Measurements from ENCODE around the gene DESI2. TPM values are rescaled to one million over a fixed set of nuclear protein-coding genes. Genes with fewer than 3 reads are reported as not detected.
"Not testable (repeated sequence)": the region's sequence is repeated elsewhere in the genome, so short reads cannot be mapped to it uniquely, and the experiment has no call there.

Gene DESI2
- total RNA-seq, 1 donor from 2014 or later: 31.1 TPM

DNA sequence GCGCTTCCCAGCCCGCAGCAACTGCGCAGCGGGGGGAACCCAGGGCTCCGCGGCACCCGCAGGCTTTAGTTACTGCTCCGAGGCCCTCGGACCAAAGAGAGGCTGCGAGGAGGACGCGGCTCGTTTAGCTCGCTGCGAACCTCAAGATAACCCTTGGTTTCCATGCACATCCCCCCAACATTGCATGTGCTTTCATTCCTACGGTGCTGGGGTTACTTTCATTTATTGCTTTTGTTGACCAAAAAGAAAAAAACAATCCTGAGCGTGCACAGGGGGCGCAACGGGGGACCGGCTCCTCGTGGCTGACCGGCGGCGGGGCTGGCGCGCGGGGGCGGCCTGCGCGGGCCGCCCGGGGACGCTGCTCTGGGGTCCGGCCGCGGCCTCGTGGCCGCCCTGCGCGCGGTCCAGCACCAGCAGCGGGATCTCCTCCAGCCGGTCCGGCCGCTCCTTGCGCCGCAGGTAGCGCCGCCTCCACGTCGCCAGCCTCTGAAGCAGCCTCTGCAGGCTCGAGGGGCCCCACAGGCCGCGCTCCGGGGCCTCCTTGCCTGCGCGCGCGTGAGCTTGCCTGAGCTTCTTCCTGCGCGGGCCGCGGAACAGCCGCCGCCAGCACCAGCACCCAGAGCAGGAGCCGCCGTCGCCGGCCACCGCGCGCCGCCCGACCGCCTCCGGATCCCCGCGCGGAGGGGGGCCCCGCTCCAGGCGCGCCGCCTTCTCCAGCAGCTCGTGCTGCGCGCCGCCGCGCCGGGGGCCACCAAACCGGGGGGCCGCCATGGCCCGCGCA is 77.4 kb downstream of the DESI2 start:
- peaks cover 12% of the 10 kb centered on the region for H3K4me1 Mint-ChIP-seq (ENCODE audit: low read depth)
- peak overlapping the region; percentile 48 for H3K27ac Mint-ChIP-seq
- peaks cover 2% of the 10 kb centered on the region for H3K9me3 Mint-ChIP-seq
- H3K27me3 Mint-ChIP-seq (ENCODE audit: insufficient read depth): peaks cover 32% of the 10 kb centered on the region
- peak overlapping the region; percentile 85 for H3K4me3 Mint-ChIP-seq
- DNase-seq (ENCODE audit: low spot score): no peak
- intact Hi-C loops (cut with micrococcal nuclease): loop anchor here (1.0 kb wide), 1 partner anchor 269 kb away; the partner anchor contains the start of gene CATSPERE
- H3K36me3 Mint-ChIP-seq (ENCODE audit: low read depth): no peaks in the 10 kb centered on the region

- Mint-ChIP-seq H3K4me3 (peak overlapping the region; percentile 73), H3K9me3 (peaks cover 8% of the 10 kb centered on the region), H3K27me3 (ENCODE audit: insufficient read depth) (peaks cover 32% of the 10 kb centered on the region), H3K4me1 (ENCODE audit: low read depth) (peaks cover 12% of the 10 kb centered on the region), H3K36me3 (ENCODE audit: low read depth) (no peaks in the 10 kb centered on the region), H3K27ac (no peak overlapping the region)
- DNase-seq (ENCODE audit: low spot score): no peak
- intact Hi-C loops (cut with micrococcal nuclease): loop anchor here (1.0 kb wide), 1 partner anchor 270 kb away; the partner anchor contains the start of gene CATSPERE
Measured at GRCh38 chr1:244730934-244731434, 78.1 kb downstream of the DESI2 start.

GRCh38 chr1:244731651-244732050 is 78.7 kb downstream of the DESI2 start:
- no peak for DNase-seq (ENCODE audit: low spot score)
- Mint-ChIP-seq H3K36me3 (ENCODE audit: low read depth) (no peaks in the 10 kb centered on the region), H3K27ac (no peak overlapping the region), H3K9me3 (peaks cover 8% of the 10 kb centered on the region), H3K27me3 (ENCODE audit: insufficient read depth) (peaks cover 32% of the 10 kb centered on the region), H3K4me1 (ENCODE audit: low read depth) (peaks cover 12% of the 10 kb centered on the region), H3K4me3 (peak overlapping the region; percentile 45)
- intact Hi-C loops (cut with micrococcal nuclease): no loop called here

- DNase-seq (ENCODE audit: low spot score): no peak
- Mint-ChIP-seq H3K36me3 (ENCODE audit: low read depth) (no peaks in the 10 kb centered on the region), H3K9me3 (peaks cover 8% of the 10 kb centered on the region), H3K4me1 (ENCODE audit: low read depth) (peaks cover 12% of the 10 kb centered on the region), H3K27me3 (ENCODE audit: insufficient read depth) (peaks cover 32% of the 10 kb centered on the region), H3K4me3 (peak overlapping the region; percentile 54), H3K27ac (no peak overlapping the region)
- intact Hi-C loops (cut with micrococcal nuclease): no loop called here
Measured at GRCh38 chr1:244732851-244733450, 80.0 kb downstream of the DESI2 start.

- H3K4me3 Mint-ChIP-seq: no peak overlapping the region
- peaks cover 18% of the 10 kb centered on the region for H3K27me3 Mint-ChIP-seq (ENCODE audit: insufficient read depth)
- no peaks in the 10 kb centered on the region for H3K36me3 Mint-ChIP-seq (ENCODE audit: low read depth)
- H3K27ac Mint-ChIP-seq: no peak overlapping the region
- H3K9me3 Mint-ChIP-seq: peaks cover 8% of the 10 kb centered on the region
- intact Hi-C loops (cut with micrococcal nuclease): no loop called here
- no peaks in the 10 kb centered on the region for H3K4me1 Mint-ChIP-seq (ENCODE audit: low read depth)
- DNase-seq (ENCODE audit: low spot score): no peak
Measured at GRCh38 chr1:244735404-244735803, 82.5 kb downstream of the DESI2 start.

DNA sequence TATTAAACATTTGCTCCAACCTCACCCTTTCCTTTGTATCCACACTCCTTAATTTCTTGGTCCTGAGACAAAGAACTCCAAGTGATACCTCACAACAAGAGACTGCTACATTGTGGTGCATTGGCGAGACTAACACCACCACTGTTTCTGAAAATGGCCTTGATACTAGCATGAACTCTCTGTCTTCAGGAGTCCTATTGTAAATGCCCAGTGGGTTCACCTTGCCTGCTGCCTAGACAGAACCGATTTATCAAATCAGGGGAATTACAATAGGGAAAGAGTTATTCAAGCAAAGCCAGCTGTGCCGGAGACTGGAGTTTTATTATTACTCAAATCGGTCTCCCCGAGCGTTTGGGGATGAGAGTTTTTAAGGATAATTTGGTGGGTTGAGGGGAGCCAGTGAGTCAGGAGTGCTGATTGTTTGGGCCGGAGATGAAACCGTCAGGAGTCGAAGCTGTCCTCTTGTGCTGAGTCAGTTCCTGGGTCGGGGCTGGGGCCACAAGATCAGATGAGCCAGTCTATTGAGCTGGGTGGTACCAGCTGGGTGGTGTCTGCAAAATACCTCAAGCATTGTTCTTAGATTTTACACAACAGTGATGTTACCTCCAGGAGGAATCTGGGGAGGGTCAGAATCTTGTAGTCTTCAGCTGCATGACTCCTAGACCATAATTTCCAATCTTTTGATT is 83.1 kb downstream of the DESI2 start:
- Mint-ChIP-seq H3K4me3 (no peak overlapping the region), H3K27ac (no peak overlapping the region), H3K4me1 (ENCODE audit: low read depth) (no peaks in the 10 kb centered on the region), H3K36me3 (ENCODE audit: low read depth) (no peaks in the 10 kb centered on the region), H3K27me3 (ENCODE audit: insufficient read depth) (peaks cover 17% of the 10 kb centered on the region), H3K9me3 (peaks cover 8% of the 10 kb centered on the region)
- intact Hi-C loops (cut with micrococcal nuclease): no loop called here
- DNase-seq (ENCODE audit: low spot score): no peak

DNA sequence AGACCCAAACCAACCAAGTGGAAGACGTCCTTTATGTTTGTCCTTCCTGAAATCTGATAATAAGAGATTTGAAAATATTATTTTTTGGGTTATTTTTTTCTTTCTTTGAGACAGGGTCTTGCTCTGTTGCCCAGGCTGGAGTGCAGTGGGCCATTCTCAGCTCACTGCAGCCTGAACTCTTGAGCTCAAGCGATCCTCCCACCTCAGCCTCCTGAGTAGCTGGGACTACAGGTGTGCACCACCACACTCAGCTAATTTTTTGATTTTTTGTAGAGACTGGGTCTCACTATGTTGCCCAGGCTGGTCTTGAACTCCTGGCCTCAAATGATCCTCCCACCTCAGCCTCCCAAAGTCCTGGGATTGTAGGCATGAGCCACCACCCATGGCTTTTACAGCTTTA is 86.2 kb downstream of the DESI2 start:
- H3K36me3 Mint-ChIP-seq (ENCODE audit: low read depth); H3K27me3 Mint-ChIP-seq (ENCODE audit: insufficient read depth); H3K9me3 Mint-ChIP-seq; H3K4me3 Mint-ChIP-seq; H3K4me1 Mint-ChIP-seq (ENCODE audit: low read depth); H3K27ac Mint-ChIP-seq; intact Hi-C loops (cut with micrococcal nuclease); DNase-seq (ENCODE audit: low spot score): not testable (repeated sequence)

- H3K36me3 Mint-ChIP-seq (ENCODE audit: low read depth); H3K4me1 Mint-ChIP-seq (ENCODE audit: low read depth); H3K4me3 Mint-ChIP-seq; H3K27me3 Mint-ChIP-seq (ENCODE audit: insufficient read depth); DNase-seq (ENCODE audit: low spot score); intact Hi-C loops (cut with micrococcal nuclease); H3K27ac Mint-ChIP-seq; H3K9me3 Mint-ChIP-seq: not testable (repeated sequence)
Measured at GRCh38 chr1:244740027-244740617, 87.2 kb downstream of the DESI2 start.

DNA sequence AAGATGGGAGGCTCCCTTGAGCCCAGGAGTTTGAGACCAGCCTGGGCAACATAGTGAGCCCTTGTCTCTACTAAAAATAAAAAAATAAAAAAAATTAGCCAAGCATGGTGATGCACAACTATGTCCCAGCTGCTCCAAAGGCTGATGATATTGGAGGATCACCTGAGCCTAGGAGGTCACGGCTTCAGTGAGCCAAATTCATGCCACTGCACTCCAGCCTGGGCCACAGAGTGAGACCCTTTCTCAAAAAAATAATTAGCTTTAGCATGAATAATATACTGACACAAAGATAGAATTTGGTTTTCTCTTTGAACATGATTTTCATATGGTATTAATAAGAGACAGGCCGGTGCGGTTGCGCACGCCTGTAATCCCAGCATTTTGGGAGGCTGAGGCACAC is 88.8 kb downstream of the DESI2 start:
- intact Hi-C loops (cut with micrococcal nuclease): no loop called here

GRCh38 chr1:244749230-244750016 is 96.5 kb downstream of the DESI2 start:
- intact Hi-C loops (cut with micrococcal nuclease): no loop called here
- DNase-seq (ENCODE audit: low spot score): no peak
- Mint-ChIP-seq H3K9me3 (no peaks in the 10 kb centered on the region), H3K36me3 (ENCODE audit: low read depth) (no peaks in the 10 kb centered on the region), H3K27me3 (ENCODE audit: insufficient read depth) (peaks cover 4% of the 10 kb centered on the region), H3K27ac (no peak overlapping the region), H3K4me3 (no peak overlapping the region), H3K4me1 (ENCODE audit: low read depth) (no peaks in the 10 kb centered on the region)

More for the DNA sequence above, 88.8 kb downstream of the DESI2 start:
- no peak for DNase-seq (ENCODE audit: low spot score)
- H3K4me1 Mint-ChIP-seq (ENCODE audit: low read depth): no peaks in the 10 kb centered on the region
- no peaks in the 10 kb centered on the region for H3K9me3 Mint-ChIP-seq
- no peak overlapping the region for H3K27ac Mint-ChIP-seq
- H3K27me3 Mint-ChIP-seq (ENCODE audit: insufficient read depth): no peaks in the 10 kb centered on the region
- H3K4me3 Mint-ChIP-seq: no peak overlapping the region
- no peaks in the 10 kb centered on the region for H3K36me3 Mint-ChIP-seq (ENCODE audit: low read depth)

GRCh38 chr1:244751271-244751895 is 98.5 kb downstream of the DESI2 start:
- DNase-seq (ENCODE audit: low spot score): no peak
- Mint-ChIP-seq H3K27ac (no peak overlapping the region), H3K9me3 (no peaks in the 10 kb centered on the region), H3K27me3 (ENCODE audit: insufficient read depth) (peaks cover 4% of the 10 kb centered on the region), H3K4me3 (no peak overlapping the region), H3K4me1 (ENCODE audit: low read depth) (no peaks in the 10 kb centered on the region), H3K36me3 (ENCODE audit: low read depth) (no peaks in the 10 kb centered on the region)
- intact Hi-C loops (cut with micrococcal nuclease): no loop called here

DNA sequence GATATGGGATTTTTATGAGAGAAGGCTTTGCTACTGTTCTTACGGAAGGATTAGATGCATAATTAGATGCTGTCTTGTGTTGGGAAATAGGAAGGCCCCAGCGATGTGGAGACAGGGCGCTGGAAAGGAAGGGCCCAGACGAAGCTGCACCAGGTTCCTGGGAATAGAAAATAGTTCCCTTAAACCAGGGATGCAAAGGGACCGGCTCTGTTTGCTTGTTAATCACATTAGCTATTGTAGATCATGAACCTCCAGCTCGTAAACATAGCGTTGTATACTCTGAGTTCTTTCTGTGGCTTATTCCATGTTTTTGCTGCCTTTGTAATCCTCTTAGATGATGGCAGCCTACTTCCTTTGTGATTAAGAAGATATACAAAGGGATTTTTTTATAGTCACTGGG is 102.7 kb downstream of the DESI2 start:
- Mint-ChIP-seq H3K4me1 (ENCODE audit: low read depth) (no peaks in the 10 kb centered on the region), H3K9me3 (no peaks in the 10 kb centered on the region), H3K27ac (no peak overlapping the region), H3K36me3 (ENCODE audit: low read depth) (no peaks in the 10 kb centered on the region), H3K27me3 (ENCODE audit: insufficient read depth) (peaks cover 1% of the 10 kb centered on the region), H3K4me3 (no peak overlapping the region)
- intact Hi-C loops (cut with micrococcal nuclease): no loop called here
- no peak for DNase-seq (ENCODE audit: low spot score)

Data from activated T-helper 1 cell treated with anti-CD3 and anti-CD28 coated beads, Interleukin-12 subunit alpha, Interleukin-12 subunit beta, Interleukin-2, Interleukin-4 antibody, amounts not matched to agents 30 ng/mL and 10 ng/mL and 1 ng/mL, durations not matched to agents 14 hours and 24 hours and 36 hours (primary cell).